HG02981 (cell line): ENCODE results near the gene ZNF394.
A peak's percentile ranks its signal among the peaks of the same experiment; 100 is the strongest.
"Not testable (repeated sequence)": the region's sequence is repeated elsewhere in the genome, so short reads cannot be mapped to it uniquely, and the experiment has no call there.

Experiments
- ATAC-seq: cut with Tn5 transposase; IDR thresholded peaks from one replicate; pipeline ENCODE4 v1.9.1; 2021; ENCODE audit warnings: mild to moderate bottlenecking, moderate library complexity; ENCODE audit not compliant: unreplicated experiment

The ZNF394 gene

DNA sequence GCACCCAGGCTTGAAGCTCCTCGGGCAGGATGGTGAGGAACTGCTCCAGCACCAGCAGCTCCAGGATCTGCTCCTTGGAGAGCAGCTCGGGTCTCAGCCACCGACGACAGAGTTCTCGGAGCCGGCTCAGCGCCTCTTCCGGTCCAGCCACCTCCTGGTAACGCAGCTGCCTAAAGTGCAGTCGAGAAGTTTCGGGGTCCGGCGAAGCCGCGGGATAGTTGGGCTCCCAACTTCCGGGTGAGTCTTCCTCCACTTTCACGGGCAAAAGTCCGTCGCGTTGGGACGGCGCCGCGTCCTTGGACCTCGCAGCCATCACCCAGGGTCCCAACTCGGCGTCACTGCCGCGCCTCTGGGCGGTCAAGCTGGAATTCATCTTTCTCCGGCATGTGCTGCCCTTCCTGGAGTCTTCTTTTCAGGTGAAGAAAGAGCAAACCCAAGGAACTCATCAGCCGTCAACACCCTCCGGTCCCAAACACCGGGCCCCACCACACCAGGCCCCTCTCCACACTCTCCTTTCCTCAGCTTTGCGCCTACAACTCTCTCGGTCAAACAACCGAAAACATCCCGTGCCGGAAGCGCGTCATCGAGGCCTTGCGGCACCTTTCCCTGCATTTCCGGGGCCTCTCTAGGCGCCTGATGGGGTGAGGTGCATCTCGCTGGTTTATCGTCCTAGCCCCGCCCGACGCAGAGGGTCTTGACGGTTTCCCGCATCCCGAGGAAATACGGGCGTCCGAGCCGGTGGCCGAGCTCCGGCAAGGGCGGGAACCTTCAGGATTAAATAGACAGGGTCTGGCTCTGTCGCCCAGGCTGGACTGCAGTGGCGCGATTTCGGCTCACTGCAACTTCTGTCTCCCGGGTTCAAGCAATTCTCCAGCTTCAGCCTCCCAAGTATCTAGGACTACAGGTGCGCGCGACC is at the start of gene ZNF394:
ZNF394 (minus strand) TSS at position 561 of the 916 bp plus-strand sequence; CDS start at position 373, 188 bp downstream.
- peak; percentile 44 for ATAC-seq

DNA sequence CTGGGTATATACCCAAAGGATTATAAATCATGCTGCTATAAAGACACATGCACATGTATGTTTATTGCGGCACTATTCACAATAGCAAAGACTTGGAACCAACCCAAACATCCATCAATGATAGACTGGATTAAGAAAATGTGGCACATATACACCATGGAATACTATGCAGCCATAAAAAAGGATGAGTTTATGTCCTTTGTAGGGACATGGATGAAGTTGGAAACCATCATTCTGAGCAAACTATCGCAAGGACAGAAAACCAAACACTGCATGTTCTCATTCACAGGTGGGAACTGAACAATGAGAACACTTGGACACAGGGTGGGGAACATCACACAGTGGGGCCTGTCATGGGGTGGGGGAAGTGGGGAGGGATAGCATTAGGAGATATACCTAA is 49.5 kb upstream of the ZNF394 start:
- not testable (repeated sequence) for ATAC-seq

DNA sequence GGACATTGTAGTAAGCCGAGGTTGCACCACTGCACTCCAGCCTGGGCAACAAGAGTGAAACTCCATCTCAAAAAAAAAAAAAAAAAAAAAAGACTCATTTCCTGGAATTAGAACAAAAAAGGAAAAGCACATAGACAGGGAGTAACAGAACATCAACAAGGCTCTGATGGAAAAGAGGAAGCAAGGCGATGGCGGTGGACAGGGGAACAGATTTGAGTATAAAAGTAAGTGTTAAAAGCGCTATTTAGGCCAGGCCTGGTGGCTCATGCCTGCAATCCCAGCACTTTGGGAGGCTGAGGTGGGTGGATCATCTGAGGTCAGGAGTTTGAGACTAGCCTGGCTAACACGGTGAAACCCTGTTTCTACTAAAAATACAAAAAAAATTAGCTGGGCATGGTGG is 45.2 kb upstream of the ZNF394 start:
- not testable (repeated sequence) for ATAC-seq

DNA sequence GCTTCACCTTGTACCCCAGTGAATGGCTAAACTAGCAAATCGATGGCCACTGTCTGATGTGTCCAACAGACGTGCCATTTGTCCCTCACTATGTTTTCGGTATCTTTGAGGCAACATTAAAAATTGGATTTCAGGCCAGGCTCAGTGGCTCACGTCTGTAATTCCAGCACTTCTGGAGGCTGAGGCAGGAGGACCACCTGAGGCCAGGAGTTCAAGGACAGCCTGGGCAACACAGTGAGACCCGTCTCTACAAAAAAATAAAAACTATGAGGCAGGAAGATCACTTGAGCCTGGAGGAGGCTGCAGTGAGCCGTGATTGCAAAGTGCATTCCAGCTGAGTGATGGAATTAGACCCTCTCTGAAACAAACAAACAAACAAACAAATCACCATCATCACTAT is 43.8 kb upstream of the ZNF394 start:
- ATAC-seq: no peak

DNA sequence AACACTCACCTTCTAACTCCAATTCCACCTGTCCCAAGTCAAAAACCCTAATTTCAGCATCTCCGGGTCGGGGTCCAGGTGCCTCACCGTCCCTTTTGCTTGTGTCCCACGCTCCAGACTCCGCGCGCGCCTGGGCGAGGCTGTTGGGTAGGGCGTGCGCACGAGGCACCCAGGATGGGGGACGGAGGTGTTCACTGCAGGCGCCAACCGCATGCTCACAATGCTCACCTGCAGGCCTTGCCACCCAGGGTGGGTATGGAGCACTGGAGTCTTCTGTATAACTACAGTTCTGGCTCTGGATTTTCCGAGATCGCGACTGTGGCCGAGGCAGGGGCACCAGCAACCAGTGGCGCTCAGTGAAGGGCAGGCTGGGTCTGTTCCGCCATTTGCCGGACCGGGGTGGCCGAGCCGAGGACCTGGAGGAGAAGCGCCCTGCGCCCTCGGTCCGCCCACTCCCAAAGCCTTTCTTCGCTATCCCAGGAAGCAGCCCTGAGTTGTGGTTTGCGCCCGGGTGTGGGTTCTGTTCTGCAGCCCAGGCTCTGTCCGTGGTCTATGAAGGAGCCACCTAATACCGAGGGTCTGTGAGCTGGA is 43.1 kb upstream of the ZNF394 start:
- no peak for ATAC-seq

DNA sequence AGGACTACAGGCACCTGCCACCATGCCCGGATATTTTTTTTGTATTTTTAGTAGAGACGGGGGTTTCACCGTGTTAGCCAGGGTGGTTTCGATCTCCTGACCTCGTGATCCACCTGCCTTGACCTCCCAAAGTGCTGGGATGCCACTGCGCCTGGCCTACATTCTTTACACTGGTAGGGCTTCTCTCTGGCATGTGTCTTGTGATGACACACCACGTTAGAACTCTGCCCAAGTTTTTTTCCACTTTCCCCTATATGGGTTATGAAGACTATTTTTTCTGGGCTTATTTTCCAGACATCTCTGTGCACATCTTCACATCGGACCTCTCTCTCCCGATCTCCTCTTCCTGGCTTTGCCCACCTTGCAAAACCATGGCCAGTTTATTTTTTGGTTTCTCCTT is 41.1 kb upstream of the ZNF394 start:
- ATAC-seq: no peak

DNA sequence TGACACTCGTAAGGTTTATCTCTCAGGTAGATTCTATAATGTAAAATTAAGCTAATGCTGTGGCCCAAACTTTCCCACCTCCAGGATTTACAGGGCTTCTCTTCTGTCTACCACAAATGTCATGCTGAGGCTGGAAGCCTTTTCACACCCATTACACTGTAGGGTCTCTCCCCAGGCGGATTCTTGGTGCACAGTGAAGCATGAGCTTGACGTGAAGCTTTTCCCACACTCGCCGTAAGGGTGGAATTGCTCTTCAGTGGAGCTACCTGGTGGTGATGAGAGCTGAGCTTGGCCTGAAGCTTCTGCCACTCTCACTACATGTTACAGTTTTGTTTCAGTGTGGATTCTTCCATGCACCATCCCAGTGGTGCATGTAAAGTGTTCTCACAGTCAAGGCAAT is 40.5 kb upstream of the ZNF394 start:
- ATAC-seq: no peak

DNA sequence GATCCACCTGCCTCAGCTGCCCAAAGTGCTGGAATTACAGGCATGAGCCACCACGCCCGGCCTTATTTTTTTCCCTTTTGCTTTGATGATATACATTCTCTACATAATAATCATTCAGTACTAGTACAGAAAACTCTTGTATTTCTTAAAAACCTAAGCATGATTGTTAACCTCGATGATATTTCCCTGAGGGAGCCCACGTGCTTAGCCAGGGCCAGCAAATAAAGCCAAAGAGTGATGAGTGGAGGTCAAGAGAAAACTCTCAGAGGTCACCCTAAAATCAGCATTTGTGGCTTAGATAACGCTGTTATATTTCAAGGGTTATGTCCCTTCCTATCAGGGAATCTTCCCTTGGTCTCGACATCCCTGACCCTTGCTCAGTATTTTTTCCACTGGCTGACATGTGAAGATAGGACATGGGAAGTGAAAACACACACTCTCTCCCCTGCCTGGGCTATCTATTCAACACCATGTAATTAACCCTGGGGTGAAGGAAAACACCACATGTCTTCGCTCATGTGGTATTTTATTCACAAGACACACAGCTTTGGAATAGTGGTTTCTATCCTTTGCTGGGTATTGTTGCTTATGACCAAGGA is 39.2 kb upstream of the ZNF394 start:
- ATAC-seq: no peak

DNA sequence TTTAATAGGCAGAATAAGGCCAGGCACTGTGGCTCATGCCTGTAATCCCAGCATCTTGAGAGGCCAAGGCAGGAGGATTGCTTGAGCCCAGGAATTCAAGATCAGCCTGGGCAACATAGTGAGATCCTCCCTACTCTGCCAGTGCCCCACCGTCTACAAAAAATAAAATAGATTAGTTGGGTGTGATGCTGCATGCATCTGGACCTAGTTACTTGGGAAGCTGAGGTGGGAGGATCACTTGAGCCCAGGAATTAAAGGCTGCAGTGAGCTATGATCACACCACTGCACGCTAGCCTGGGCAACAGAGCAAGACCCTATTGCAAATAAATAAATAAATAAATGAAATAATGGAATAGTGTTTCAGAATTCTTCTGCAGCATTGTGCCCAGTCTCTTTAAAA is 35.6 kb upstream of the ZNF394 start:
- ATAC-seq: no peak

DNA sequence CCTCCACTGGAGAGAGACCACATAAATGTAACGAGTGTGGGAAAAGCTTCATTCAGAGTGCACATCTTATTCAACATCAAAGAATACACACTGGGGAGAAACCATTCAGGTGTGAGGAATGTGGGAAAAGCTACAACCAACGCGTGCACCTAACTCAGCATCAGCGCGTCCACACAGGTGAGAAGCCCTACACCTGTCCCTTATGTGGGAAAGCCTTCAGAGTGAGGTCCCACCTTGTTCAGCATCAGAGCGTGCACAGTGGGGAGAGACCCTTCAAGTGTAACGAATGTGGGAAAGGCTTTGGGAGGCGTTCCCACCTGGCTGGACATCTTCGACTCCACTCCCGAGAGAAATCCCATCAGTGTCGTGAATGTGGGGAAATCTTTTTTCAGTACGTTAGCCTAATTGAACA is 31.3 kb upstream of the ZNF394 start:
- ATAC-seq: no peak

DNA sequence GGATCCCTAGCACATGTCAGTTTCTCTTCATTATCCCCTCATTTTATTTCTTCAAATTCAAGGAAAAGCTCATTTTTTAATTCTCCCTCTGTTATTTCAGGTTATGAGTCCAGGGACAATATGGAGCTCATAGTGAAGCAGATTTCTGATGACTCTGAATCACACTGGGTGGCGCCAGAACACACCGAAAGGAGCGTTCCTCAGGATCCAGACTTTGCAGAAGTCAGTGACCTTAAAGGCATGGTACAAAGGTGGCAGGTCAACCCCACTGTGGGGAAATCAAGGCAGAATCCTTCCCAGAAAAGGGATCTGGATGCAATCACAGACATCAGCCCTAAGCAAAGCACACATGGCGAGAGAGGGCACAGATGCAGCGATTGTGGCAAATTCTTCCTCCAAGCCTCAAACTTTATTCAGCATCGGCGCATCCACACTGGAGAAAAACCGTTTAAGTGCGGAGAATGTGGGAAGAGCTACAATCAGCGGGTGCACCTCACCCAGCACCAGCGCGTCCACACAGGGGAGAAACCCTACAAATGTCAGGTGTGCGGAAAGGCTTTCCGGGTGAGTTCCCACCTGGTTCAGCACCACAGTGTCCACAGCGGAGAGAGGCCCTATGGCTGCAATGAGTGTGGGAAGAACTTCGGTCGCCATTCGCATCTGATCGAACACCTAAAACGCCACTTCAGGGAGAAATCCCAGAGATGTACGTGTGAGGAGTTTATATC is 25.8 kb upstream of the ZNF394 start:
- no peak for ATAC-seq

DNA sequence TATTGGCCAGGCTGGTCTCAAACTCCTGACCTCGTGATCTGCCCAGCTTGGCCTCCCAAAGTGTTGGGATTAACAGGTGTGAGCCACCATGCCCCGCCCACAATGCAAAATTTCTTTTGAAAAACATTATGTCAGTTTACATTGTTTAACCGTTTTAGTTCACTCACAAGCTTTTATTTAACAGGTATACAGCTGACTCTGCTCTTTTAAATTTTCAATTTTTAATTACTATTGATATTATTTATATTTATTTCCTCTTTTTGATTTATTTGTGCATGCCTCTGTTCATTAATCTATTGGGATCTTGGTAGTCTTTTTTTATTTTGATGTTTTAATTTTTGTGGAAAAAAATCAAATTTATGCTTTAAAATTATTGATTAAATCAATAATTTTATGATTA is 21.3 kb upstream of the ZNF394 start:
- ATAC-seq: no peak

DNA sequence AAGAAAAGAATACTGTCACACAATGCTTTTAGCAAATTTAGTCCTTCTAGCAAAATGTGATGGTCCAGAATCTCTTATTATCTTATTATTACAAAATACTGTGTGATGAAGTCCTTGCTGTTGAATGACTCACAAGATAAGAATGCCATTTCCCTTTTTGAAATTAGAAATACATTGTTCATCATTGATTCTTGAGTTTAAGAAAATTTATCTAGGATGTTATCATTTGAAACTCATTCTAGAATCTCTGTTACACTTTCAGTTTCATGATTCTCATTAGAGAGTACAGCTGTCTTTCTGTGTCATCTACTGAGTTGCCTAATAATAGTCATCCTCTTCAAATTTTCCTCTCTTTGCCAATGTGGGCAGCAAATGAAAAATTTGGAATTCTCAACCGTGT is 14.0 kb upstream of the ZNF394 start:
- ATAC-seq: no peak

DNA sequence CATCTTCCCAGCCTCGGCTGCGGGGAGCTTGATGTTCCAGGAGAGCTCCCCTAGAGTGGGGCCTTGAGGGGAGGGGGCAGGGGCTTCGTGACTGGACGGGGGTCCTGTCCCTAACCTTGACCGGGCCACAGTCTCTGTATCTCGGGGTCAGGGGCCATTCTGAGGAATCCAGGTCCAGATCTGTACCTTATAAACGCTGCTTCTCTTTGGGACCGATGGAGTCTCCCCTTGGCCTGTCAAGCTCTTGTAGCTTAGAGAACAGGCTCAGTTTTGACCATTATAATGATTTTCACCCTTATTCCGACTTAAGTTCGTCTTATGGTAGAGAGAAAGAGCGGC is 5.2 kb upstream of the ZNF394 start:
- no peak for ATAC-seq

DNA sequence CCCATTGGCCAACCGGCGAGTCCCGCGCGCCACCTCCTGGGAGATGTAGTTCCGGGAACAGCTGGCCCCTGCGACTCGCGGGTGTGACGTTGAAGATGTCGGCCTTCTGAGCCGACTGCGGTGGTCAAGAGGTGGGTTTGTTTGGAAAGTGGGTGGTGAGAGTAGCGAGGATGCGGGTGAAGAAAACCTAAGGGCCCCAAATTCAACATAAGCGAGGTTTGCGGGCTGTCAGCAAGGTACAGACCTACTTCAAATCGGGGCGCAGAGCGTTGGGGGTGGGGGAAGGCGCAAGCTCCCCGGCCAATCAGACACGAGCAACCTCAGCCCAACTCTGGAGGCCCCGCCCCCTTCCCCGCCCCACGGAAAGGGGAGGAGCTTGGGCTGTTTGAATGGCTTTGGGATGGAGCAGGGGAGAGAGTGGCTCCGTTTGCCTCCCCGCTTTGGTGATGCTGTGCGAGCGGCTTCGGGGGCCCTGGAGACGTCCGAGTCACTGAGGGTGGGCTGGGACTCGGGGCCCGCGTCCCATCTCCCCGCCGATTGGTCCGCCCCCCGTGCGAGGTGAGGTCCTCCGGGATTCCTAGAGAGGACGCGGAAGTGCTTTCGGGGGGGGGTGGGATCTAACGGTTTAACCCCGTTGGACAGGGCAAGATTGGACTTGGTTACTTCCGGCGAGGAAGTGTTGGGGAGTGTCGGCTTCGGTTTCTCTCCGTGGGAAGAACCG is 4.7 kb upstream of the ZNF394 start, which contains the start of gene ZKSCAN5:
ZKSCAN5 (plus strand) TSS at position 60 of the 721 bp plus-strand sequence. CDS start 1,383 bp downstream, outside the sequence.
- ATAC-seq: peak; percentile 75

DNA sequence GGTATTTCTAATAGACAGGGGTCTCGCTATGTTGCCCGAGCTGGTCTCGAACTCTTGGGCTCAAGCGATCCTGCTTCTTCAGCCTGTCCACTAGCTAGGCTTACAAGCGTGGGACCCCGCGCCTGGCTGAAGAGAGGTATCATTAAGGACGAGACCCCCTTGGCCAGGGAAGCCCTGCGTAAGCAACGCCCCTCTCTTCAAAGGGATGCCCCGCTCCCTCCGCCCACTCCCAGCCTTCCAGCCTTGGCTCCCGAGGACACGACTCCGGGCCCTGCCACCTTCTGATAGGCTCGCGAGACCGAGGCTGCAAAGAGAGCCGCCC is 4.2 kb upstream of the ZNF394 start:
- no peak for ATAC-seq

DNA sequence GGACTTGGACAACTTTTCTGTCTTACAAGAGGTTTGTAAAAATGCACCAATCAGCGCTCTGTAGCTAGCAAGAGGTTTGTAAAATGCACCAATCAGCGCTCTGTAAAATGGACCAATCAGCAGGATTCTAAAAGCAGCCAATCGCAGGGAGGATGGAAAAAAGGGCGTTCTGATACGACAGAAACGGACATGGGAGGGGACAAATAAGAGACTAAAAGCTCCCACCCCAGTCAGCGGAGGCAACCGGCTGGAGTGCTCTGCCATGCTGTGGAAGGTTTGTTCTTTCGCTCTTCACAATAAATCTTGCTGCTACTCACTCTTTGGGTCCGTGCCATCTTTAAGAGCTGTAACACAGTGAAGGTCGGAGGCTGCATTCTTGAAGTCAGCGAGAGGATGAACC is 1.2 kb upstream of the ZNF394 start:
- ATAC-seq: not testable (repeated sequence)

DNA sequence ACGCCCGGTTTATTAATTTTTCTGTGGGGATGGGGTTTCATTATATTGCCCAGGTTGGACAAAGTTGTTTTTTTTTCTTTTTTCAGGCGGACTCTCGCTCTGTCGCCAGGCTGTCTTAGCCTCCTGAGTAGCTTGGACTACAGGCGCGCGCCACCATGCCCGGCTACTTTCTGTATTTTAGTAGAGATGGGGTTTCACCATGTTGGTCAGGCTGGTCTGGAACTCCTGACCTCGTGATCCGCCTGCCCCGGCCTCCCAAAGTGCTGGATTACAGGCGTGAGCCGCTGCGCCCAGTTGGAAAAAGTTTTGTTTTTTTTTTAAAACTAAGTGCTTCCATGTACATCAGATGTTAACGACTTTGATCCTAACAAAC is 542 bp upstream of the ZNF394 start:
- ATAC-seq: no peak

DNA sequence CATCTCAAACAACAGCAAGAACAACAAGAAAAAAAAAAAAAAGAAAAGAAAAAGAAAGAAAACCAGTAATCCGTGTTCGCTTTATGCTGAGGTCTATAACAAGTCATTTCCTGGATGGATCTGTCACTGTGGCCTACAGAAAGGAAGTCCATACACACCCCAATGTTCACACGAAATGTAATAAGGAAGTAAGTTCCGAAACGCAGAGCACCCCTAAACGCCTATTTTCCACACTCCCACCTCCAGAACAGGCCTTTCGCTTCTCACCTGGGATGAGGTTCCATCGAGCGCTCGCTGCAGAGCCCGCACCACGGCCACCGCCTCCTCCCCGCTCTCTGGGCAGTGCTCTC is 735 bp downstream of the ZNF394 start:
- peak; percentile 3 for ATAC-seq

DNA sequence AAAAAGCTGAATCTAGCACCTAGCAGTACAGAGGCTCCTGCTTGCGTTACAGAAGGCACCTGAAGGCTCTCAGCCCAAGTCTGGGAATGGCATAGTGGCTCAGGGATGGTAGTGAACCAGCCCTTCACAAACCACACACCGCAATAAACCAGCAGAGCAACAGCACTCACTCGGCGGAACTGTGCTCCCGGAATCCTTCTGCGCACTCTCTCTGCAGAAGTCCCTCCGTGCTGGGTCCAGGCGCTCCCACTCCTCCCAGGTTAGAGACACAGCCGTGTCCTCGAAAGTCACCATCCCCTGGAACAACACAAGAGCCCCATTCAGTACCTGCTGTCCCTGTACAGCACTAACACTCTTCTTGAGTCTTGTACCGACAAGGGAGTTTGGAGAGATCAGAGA is 1.5 kb downstream of the ZNF394 start:
- no peak for ATAC-seq
